Astrocyte (in vitro differentiated cells and primary cell): ENCODE results near the gene HECW1.

Source experiments
- EZH2 ChIP-seq: IDR thresholded peaks from 2 replicates; pipeline ENCODE4 v1.6.1; 2012; ENCODE audit warnings: mild to moderate bottlenecking, low read length, inconsistent platforms; ENCODE audit not compliant: insufficient read depth
- TF ChIP-seq, protein P1 (sequence below): IDR thresholded peaks from 2 replicates; pipeline ENCODE4 v1.5.1; 2011; ENCODE audit warnings: low read depth, mild to moderate bottlenecking, inconsistent platforms, low read length, moderate library complexity; ENCODE audit not compliant: insufficient read depth

DNA sequence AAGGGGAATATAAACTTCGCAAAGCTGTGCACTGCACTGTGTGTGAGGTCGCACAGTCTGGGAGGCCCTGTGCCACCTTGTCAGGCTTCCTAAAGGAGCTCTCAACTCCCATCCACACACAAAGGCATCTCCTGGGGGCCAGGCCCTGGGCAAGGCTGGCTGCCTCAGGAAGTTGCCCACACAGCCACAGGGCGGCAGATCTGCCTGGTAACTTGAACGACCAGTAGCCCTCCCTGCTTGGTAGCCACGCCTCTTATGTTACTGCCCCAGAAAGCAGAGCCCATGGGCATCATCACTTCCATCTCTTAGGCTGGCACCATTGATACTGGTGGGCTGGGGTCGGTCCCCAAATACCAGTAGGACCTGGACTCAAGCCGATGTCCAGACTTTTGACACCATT is 82.8 kb downstream of the HECW1 start:
- TF ChIP-seq, protein P1, sequence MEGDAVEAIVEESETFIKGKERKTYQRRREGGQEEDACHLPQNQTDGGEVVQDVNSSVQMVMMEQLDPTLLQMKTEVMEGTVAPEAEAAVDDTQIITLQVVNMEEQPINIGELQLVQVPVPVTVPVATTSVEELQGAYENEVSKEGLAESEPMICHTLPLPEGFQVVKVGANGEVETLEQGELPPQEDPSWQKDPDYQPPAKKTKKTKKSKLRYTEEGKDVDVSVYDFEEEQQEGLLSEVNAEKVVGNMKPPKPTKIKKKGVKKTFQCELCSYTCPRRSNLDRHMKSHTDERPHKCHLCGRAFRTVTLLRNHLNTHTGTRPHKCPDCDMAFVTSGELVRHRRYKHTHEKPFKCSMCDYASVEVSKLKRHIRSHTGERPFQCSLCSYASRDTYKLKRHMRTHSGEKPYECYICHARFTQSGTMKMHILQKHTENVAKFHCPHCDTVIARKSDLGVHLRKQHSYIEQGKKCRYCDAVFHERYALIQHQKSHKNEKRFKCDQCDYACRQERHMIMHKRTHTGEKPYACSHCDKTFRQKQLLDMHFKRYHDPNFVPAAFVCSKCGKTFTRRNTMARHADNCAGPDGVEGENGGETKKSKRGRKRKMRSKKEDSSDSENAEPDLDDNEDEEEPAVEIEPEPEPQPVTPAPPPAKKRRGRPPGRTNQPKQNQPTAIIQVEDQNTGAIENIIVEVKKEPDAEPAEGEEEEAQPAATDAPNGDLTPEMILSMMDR, result no peak
- no peak for TF ChIP-seq EZH2
